Measurements from ENCODE around the gene CFAP46. TPM values are rescaled to one million over a fixed set of nuclear protein-coding genes. Genes with fewer than 3 reads are reported as not detected.

CFAP46 gene
- total RNA-seq, 1 donor from 2014 or later = 5.2 TPM

- peaks cover 16% of the 10 kb centered on the region for H3K4me1 Mint-ChIP-seq (ENCODE audit: low read depth, unreplicated experiment)
- no peak overlapping the region for H3K27ac Mint-ChIP-seq (ENCODE audit: unreplicated experiment)
- peak; percentile 22 for DNase-seq
- no peak for TF ChIP-seq CTCF (IDR thresholded peaks at IDR 0.05; ENCODE audit: partially characterized antibody, unreplicated experiment)
- H3K27me3 Mint-ChIP-seq (ENCODE audit: unreplicated experiment) = peaks cover 7% of the 10 kb centered on the region
- H3K4me3 Mint-ChIP-seq (ENCODE audit: unreplicated experiment) = peak overlapping the region; percentile 16
- peaks cover 6% of the 10 kb centered on the region for H3K36me3 Mint-ChIP-seq (ENCODE audit: unreplicated experiment)
- peaks cover 8% of the 10 kb centered on the region for H3K9me3 Mint-ChIP-seq (ENCODE audit: unreplicated experiment)
Measured at GRCh38 chr10:132960631-132961419, 18.5 kb upstream of the CFAP46 start.

GRCh38 chr10:132960071-132960472, 17.7 kb upstream of the CFAP46 start:
- Mint-ChIP-seq H3K36me3 (ENCODE audit: unreplicated experiment) (no peaks in the 10 kb centered on the region), H3K4me1 (ENCODE audit: low read depth, unreplicated experiment) (peaks cover 16% of the 10 kb centered on the region), H3K4me3 (ENCODE audit: unreplicated experiment) (no peak overlapping the region), H3K9me3 (ENCODE audit: unreplicated experiment) (peaks cover 6% of the 10 kb centered on the region), H3K27me3 (ENCODE audit: unreplicated experiment) (peaks cover 7% of the 10 kb centered on the region), H3K27ac (ENCODE audit: unreplicated experiment) (no peak overlapping the region)
- no peak for DNase-seq
- TF ChIP-seq CTCF (IDR thresholded peaks at IDR 0.05; ENCODE audit: partially characterized antibody, unreplicated experiment) = no peak

- H3K4me1 Mint-ChIP-seq (ENCODE audit: low read depth, unreplicated experiment) = peaks cover 16% of the 10 kb centered on the region
- no peak for TF ChIP-seq CTCF (IDR thresholded peaks at IDR 0.05; ENCODE audit: partially characterized antibody, unreplicated experiment)
- DNase-seq = no peak
- peaks cover 6% of the 10 kb centered on the region for H3K9me3 Mint-ChIP-seq (ENCODE audit: unreplicated experiment)
- no peak overlapping the region for H3K27ac Mint-ChIP-seq (ENCODE audit: unreplicated experiment)
- peaks cover 7% of the 10 kb centered on the region for H3K27me3 Mint-ChIP-seq (ENCODE audit: unreplicated experiment)
- no peak overlapping the region for H3K4me3 Mint-ChIP-seq (ENCODE audit: unreplicated experiment)
- H3K36me3 Mint-ChIP-seq (ENCODE audit: unreplicated experiment) = no peaks in the 10 kb centered on the region
Measured at GRCh38 chr10:132959559-132959961, 17.2 kb upstream of the CFAP46 start.

- no peak overlapping the region for H3K4me3 Mint-ChIP-seq (ENCODE audit: unreplicated experiment)
- peaks cover 16% of the 10 kb centered on the region for H3K4me1 Mint-ChIP-seq (ENCODE audit: low read depth, unreplicated experiment)
- TF ChIP-seq CTCF (IDR thresholded peaks at IDR 0.05; ENCODE audit: partially characterized antibody, unreplicated experiment) = no peak
- peaks cover 6% of the 10 kb centered on the region for H3K9me3 Mint-ChIP-seq (ENCODE audit: unreplicated experiment)
- no peaks in the 10 kb centered on the region for H3K36me3 Mint-ChIP-seq (ENCODE audit: unreplicated experiment)
- H3K27ac Mint-ChIP-seq (ENCODE audit: unreplicated experiment) = no peak overlapping the region
- DNase-seq = no peak
- peaks cover 7% of the 10 kb centered on the region for H3K27me3 Mint-ChIP-seq (ENCODE audit: unreplicated experiment)
Measured at GRCh38 chr10:132958883-132959558, 16.7 kb upstream of the CFAP46 start.

Measured in glutamatergic neuron (in vitro differentiated cells).